KMS-11 (cell line): ENCODE data around the gene LRRC7.

Source experiments
- H2AFZ ChIP-seq: fragments of 200-600 bp; sonication (generic); 2 replicates; pipeline ENCODE4 v1.6.1; 2016; ENCODE audit warnings: antibody characterized with exemption, mixed run types, low read depth
- H3K27ac ChIP-seq: fragments of 200-600 bp; sonication (generic); 2 replicates; pipeline ENCODE4 v1.6.1; 2016; ENCODE audit warnings: mild to moderate bottlenecking, mixed run types
- H3K27me3 ChIP-seq: fragments of 200-600 bp; sonication (generic); 2 replicates; pipeline ENCODE4 v1.6.1; 2017; ENCODE audit warnings: mild to moderate bottlenecking, low read depth, mixed run types, moderate library complexity; ENCODE audit not compliant: insufficient read depth
- H3K36me3 ChIP-seq: fragments of 200-600 bp; sonication (generic); 2 replicates; pipeline ENCODE4 v1.6.1; 2017; ENCODE audit warnings: mild to moderate bottlenecking, mixed run types; ENCODE audit not compliant: insufficient read depth
- H3K4me1 ChIP-seq: fragments of 200-600 bp; sonication (generic); 2 replicates; pipeline ENCODE4 v1.6.1; 2016; ENCODE audit warnings: mild to moderate bottlenecking, low read depth, mixed run types; ENCODE audit not compliant: poor library complexity, severe bottlenecking
- H3K4me2 ChIP-seq: fragments of 200-600 bp; sonication (generic); 2 replicates; pipeline ENCODE4 v1.7.0; 2016; ENCODE audit warnings: mild to moderate bottlenecking, mixed run types
- H3K4me3 ChIP-seq: fragments of 200-600 bp; sonication (generic); IDR thresholded peaks from 2 replicates; pipeline ENCODE4 v1.6.1; 2017; ENCODE audit warnings: low read depth, low read length, mixed read lengths; ENCODE audit not compliant: insufficient read depth
- H3K79me2 ChIP-seq: fragments of 200-600 bp; sonication (generic); 2 replicates; pipeline ENCODE4 v1.6.1; 2016; ENCODE audit warnings: low read depth, mixed run types; ENCODE audit not compliant: insufficient read depth
- H3K9ac ChIP-seq: fragments of 200-600 bp; sonication (generic); 2 replicates; pipeline ENCODE4 v1.6.1; 2016; ENCODE audit warnings: mild to moderate bottlenecking, mixed run types
- H4K20me1 ChIP-seq: fragments of 200-600 bp; sonication (generic); 2 replicates; pipeline ENCODE4 v1.6.1; 2016; ENCODE audit warnings: mild to moderate bottlenecking, mixed run types; ENCODE audit not compliant: insufficient read depth
- CTCF ChIP-seq: fragments of 200-600 bp; sonication (generic); conservative IDR thresholded peaks from 2 replicates; pipeline ENCODE4 v1.6.1; 2017; ENCODE audit warnings: low read depth, mild to moderate bottlenecking, antibody characterized with exemption, low read length, moderate library complexity, mixed read lengths

LRRC7 gene

GRCh38 chr1:70142075-70142474 is 574.4 kb downstream of the LRRC7 start:
- Histone ChIP-seq H3K4me3 (no peak overlapping the region), H3K4me1 (no peaks in the 10 kb centered on the region), H3K27ac (no peak overlapping the region), H3K36me3 (no peaks in the 10 kb centered on the region), H4K20me1 (no peaks in the 10 kb centered on the region), H3K27me3 (no peaks in the 10 kb centered on the region), H3K79me2 (no peaks in the 10 kb centered on the region), H3K9ac (no peak overlapping the region), H3K4me2 (no peak overlapping the region), H2AFZ (no peak overlapping the region)
- TF ChIP-seq CTCF = no peak

- Histone ChIP-seq H3K27ac (no peak overlapping the region), H3K27me3 (no peaks in the 10 kb centered on the region), H3K79me2 (no peaks in the 10 kb centered on the region), H3K4me3 (no peak overlapping the region), H2AFZ (no peak overlapping the region), H3K9ac (no peak overlapping the region), H3K4me2 (no peak overlapping the region), H3K36me3 (no peaks in the 10 kb centered on the region), H3K4me1 (no peaks in the 10 kb centered on the region), H4K20me1 (no peaks in the 10 kb centered on the region)
- TF ChIP-seq CTCF = no peak
These were observed 575.4 kb downstream of the LRRC7 start for GRCh38 chr1:70143048-70143659.

GRCh38 chr1:70146488-70146887 is 578.8 kb downstream of the LRRC7 start:
- Histone ChIP-seq H3K79me2 (no peaks in the 10 kb centered on the region), H3K4me2 (no peak overlapping the region), H2AFZ (no peak overlapping the region), H3K27me3 (no peaks in the 10 kb centered on the region), H3K4me3 (no peak overlapping the region), H3K4me1 (no peaks in the 10 kb centered on the region), H4K20me1 (no peaks in the 10 kb centered on the region), H3K9ac (no peak overlapping the region), H3K27ac (no peak overlapping the region), H3K36me3 (no peaks in the 10 kb centered on the region)
- no peak for TF ChIP-seq CTCF

GRCh38 chr1:70150444-70150843 is 582.7 kb downstream of the LRRC7 start:
- Histone ChIP-seq H3K4me3 (no peak overlapping the region), H3K27me3 (no peaks in the 10 kb centered on the region), H3K9ac (no peak overlapping the region), H3K27ac (no peak overlapping the region), H3K4me1 (no peaks in the 10 kb centered on the region), H2AFZ (no peak overlapping the region), H4K20me1 (no peaks in the 10 kb centered on the region), H3K36me3 (no peaks in the 10 kb centered on the region), H3K79me2 (no peaks in the 10 kb centered on the region), H3K4me2 (no peak overlapping the region)
- no peak for TF ChIP-seq CTCF
